Lung microvascular endothelial cell (primary cell): ENCODE results near the gene CTBP2. TPM values are rescaled to one million over a fixed set of nuclear protein-coding genes. Genes with fewer than 3 reads are reported as not detected.
A peak's percentile ranks its signal among the peaks of the same experiment; 100 is the strongest.
"Not testable (repeated sequence)": the region's sequence is repeated elsewhere in the genome, so short reads cannot be mapped to it uniquely, and the experiment has no call there.

Source experiments
- DNase-seq, 2 donors: peaks; one replicate each; pipeline versions ENCODE4 v3.0.0 to v3.0.0-alpha.2; 2010; ENCODE audit warnings: low read depth in 2 of 2
- total RNA-seq: library from RNA; depleted of rRNA; stranded (reverse); fragments of >200 nt; gene quantifications from 2 replicates; pipeline ENCODE4 v1.2.1, GENCODE V29; 2014

Gene CTBP2
- total RNA-seq, 1 donor from 2014 or later = 79.6 TPM

- DNase-seq = peak; percentile 54 to 80
Observed at GRCh38 chr10:124999433-125000365, 160.7 kb downstream of the CTBP2 start.

GRCh38 chr10:124998624-124999291 lies 161.6 kb downstream of the CTBP2 start:
- DNase-seq = no peak

- no peak for DNase-seq
Observed at GRCh38 chr10:124997771-124998623, 162.4 kb downstream of the CTBP2 start.

- no peak for DNase-seq
Observed at GRCh38 chr10:124997306-124997705, 163.1 kb downstream of the CTBP2 start.

- DNase-seq = no peak
Observed at GRCh38 chr10:124996854-124997215, 163.5 kb downstream of the CTBP2 start.

- no peak for DNase-seq
Observed at GRCh38 chr10:124996127-124996853, 164.1 kb downstream of the CTBP2 start.

- DNase-seq = no peak
Observed at GRCh38 chr10:124995605-124996004, 164.8 kb downstream of the CTBP2 start.

- DNase-seq = no peak
Observed at GRCh38 chr10:124994573-124995473, 165.5 kb downstream of the CTBP2 start.

- DNase-seq = no peak
Observed at GRCh38 chr10:124993736-124994451, 166.5 kb downstream of the CTBP2 start.

GRCh38 chr10:124993345-124993708 lies 167.0 kb downstream of the CTBP2 start:
- no peak for DNase-seq

- peak; percentile 64 to 65 for DNase-seq
Observed at GRCh38 chr10:124992462-124993344, 167.7 kb downstream of the CTBP2 start.

GRCh38 chr10:124991835-124992234 lies 168.5 kb downstream of the CTBP2 start:
- no peak for DNase-seq

GRCh38 chr10:124990671-124991625 lies 169.4 kb downstream of the CTBP2 start:
- no peak for DNase-seq

- DNase-seq = no peak
Observed at GRCh38 chr10:124989526-124989925, 170.8 kb downstream of the CTBP2 start.

- DNase-seq = not testable (repeated sequence)
Observed at GRCh38 chr10:124988753-124989152, 171.6 kb downstream of the CTBP2 start.

- no peak for DNase-seq
Observed at GRCh38 chr10:124987788-124988187, 172.6 kb downstream of the CTBP2 start.

GRCh38 chr10:124985162-124985561 lies 175.2 kb downstream of the CTBP2 start:
- no peak for DNase-seq
